BJ (cell line): Measurements from ENCODE around the gene PRTG. TPM values are rescaled to one million over a fixed set of nuclear protein-coding genes. Genes with fewer than 3 reads are reported as not detected.

ENCODE experiments used
- CTCF ChIA-PET: fragments of 350-600 bp; formaldehyde crosslinking; extraction: SDS; loops from one replicate; lab custom pipeline; 2021; ENCODE audit warnings: antibody characterized with exemption, inconsistent platforms; lab: Yijun Ruan, JAX
- POLR2A ChIA-PET: fragments of 300-600 bp; sonication (Branson Sonifier 250); formaldehyde crosslinking; extraction: SDS; loops from one replicate; lab custom pipeline; 2021; ENCODE audit warnings: antibody characterized with exemption; lab: Charles Lee
- DNase-seq: peaks from one replicate; pipeline ENCODE4 v3.0.0-alpha.2; 2011; ENCODE audit warnings: low read depth
- H3K27me3 ChIP-seq: 2 replicates; pipeline ENCODE4 v1.6.0; 2011; ENCODE audit warnings: low read length; ENCODE audit not compliant: control insufficient read depth, insufficient read depth
- H3K36me3 ChIP-seq: 2 replicates; pipeline ENCODE4 v1.5.1; 2011; ENCODE audit warnings: low read length; ENCODE audit not compliant: control insufficient read depth, insufficient read depth
- H3K4me3 ChIP-seq: 2 replicates; pipeline ENCODE4 v1.5.1; 2011; ENCODE audit warnings: low read depth, mild to moderate bottlenecking, control low read depth, low read length
- polyA plus RNA-seq: library from polyadenylated mRNA; depleted of rRNA; stranded (reverse); fragments of >200 nt; gene quantifications from 2 replicates; pipeline ENCODE4 v1.2.3, GENCODE V29; 2011
- TF ChIP-seq, protein P1 (sequence below): IDR thresholded peaks from 2 replicates; pipeline ENCODE4 v1.5.1; 2011; ENCODE audit warnings: low read depth, mild to moderate bottlenecking, control low read depth, inconsistent platforms, low read length, moderate library complexity; ENCODE audit not compliant: insufficient read depth

Gene PRTG
- polyA plus RNA-seq, 1 experiment, result 0.94 TPM

DNA sequence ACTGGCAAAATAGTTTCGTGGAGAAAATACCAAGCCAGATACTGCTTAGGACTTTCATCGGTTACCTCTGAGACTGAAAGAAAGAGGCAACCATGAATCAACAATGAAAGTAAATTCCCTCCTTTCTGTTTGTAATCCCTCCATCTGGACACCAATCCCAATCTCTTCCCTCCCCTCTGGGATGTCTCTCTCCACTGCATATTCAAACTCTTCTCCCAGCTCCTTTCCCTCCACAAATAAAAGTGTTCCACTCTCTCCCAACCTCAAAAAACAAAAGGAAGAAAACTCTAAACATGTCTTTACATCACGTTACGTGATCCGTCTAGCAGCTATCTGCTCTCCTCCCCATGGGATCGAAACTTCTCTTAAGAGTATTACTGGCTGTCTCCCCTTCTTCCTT, 55.2 kb downstream of the PRTG start:
- Histone ChIP-seq H3K27me3 (no peaks in the 10 kb centered on the region), H3K36me3 (no peaks in the 10 kb centered on the region), H3K4me3 (no peak overlapping the region)
- ChIA-PET POLR2A (no interaction called here), CTCF (no interaction called here)
- DNase-seq, result no peak
- TF ChIP-seq, protein P1, sequence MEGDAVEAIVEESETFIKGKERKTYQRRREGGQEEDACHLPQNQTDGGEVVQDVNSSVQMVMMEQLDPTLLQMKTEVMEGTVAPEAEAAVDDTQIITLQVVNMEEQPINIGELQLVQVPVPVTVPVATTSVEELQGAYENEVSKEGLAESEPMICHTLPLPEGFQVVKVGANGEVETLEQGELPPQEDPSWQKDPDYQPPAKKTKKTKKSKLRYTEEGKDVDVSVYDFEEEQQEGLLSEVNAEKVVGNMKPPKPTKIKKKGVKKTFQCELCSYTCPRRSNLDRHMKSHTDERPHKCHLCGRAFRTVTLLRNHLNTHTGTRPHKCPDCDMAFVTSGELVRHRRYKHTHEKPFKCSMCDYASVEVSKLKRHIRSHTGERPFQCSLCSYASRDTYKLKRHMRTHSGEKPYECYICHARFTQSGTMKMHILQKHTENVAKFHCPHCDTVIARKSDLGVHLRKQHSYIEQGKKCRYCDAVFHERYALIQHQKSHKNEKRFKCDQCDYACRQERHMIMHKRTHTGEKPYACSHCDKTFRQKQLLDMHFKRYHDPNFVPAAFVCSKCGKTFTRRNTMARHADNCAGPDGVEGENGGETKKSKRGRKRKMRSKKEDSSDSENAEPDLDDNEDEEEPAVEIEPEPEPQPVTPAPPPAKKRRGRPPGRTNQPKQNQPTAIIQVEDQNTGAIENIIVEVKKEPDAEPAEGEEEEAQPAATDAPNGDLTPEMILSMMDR, result no peak

GRCh38 chr15:55685286-55685685, 57.7 kb downstream of the PRTG start:
- POLR2A ChIA-PET, result no interaction called here

GRCh38 chr15:55683376-55683775, 59.6 kb downstream of the PRTG start:
- Histone ChIP-seq H3K4me3 (no peak overlapping the region), H3K36me3 (no peaks in the 10 kb centered on the region), H3K27me3 (no peaks in the 10 kb centered on the region)
- POLR2A ChIA-PET, result no interaction called here
- TF ChIP-seq, protein P1, result no peak
- CTCF ChIA-PET, result interaction anchor here (1.0 kb wide), 1 partner anchor 14 kb away, joined by 3 read pairs; no protein-coding TSS in a partner anchor
- no peak for DNase-seq

More at GRCh38 chr15:55685286-55685685, 57.7 kb downstream of the PRTG start:
- Histone ChIP-seq H3K36me3 (no peaks in the 10 kb centered on the region), H3K27me3 (no peaks in the 10 kb centered on the region), H3K4me3 (no peak overlapping the region)
- no peak for DNase-seq
- CTCF ChIA-PET, result no interaction called here
- TF ChIP-seq, protein P1, result no peak

DNA sequence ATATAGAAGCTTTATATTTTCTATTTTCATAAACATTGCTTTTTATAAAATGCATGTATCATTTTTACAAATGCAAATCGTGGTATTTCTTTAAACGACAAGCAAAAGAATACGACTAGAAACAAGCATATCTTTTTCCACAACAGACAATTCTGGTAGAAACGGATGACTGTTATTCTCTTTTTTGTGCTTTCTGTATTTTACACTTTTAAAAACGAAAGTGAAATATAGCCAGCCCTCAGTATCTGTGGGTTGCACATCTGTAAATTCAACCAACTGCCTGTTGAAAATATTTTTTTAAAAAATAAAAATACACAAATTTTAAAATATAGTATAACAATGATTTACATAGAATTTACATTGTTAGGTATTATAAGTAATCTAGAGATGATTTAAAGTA, 61.3 kb downstream of the PRTG start:
- ChIA-PET CTCF (no interaction called here), POLR2A (no interaction called here)
- no peak overlapping the region for H3K4me3 ChIP-seq
- TF ChIP-seq, protein P1, result no peak
- no peak for DNase-seq
- H3K27me3 ChIP-seq, result no peaks in the 10 kb centered on the region
- no peaks in the 10 kb centered on the region for H3K36me3 ChIP-seq

DNA sequence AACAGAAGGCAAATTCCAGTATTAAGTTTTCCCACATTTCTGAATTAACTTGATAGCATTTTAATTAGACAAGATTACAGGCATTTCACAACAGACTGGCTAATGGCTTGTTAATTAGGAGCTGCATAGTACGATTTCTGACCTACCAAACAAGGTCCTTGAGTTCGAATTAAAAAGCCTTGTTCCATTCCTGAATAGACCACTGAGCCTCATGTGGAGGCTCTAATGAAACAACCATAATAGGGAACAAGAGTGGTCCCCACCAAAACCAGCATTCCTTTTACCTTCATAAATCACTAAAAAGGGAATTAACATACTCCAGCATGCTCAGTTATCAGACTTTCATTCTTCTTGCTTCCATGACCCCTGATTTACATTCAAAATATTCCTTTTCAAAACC, 66.4 kb downstream of the PRTG start:
- ChIA-PET CTCF (no interaction called here), POLR2A (no interaction called here)
- TF ChIP-seq, protein P1, result no peak
- Histone ChIP-seq H3K4me3 (no peak overlapping the region), H3K36me3 (no peaks in the 10 kb centered on the region), H3K27me3 (no peaks in the 10 kb centered on the region)
- no peak for DNase-seq
